HG02970 (cell line): ENCODE data around the gene LRCH1.

Experiments used
- ATAC-seq: cut with Tn5 transposase; IDR thresholded peaks from one replicate; pipeline ENCODE4 v1.9.1; 2021; ENCODE audit warnings: mild to moderate bottlenecking, moderate library complexity, moderate number of reproducible peaks; ENCODE audit not compliant: unreplicated experiment, low FRiP score

LRCH1 gene

DNA sequence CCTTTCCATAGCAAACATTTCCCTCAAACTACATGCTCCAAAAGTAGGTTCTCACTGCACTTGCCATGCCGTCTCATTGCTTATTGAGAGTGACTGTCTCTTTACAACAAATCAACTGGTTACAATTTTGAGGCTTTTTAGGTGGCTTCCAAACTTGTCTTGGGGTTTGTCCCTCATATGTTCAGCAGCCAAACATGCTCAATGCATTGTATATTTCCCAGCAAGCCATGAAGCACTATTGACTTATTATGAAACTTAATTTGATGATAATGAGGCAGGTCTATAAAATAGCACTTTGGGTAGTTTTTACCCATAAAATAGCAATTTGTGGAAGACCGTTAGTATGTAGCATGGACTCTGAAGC, 78.2 kb downstream of the LRCH1 start:
- no peak for ATAC-seq

DNA sequence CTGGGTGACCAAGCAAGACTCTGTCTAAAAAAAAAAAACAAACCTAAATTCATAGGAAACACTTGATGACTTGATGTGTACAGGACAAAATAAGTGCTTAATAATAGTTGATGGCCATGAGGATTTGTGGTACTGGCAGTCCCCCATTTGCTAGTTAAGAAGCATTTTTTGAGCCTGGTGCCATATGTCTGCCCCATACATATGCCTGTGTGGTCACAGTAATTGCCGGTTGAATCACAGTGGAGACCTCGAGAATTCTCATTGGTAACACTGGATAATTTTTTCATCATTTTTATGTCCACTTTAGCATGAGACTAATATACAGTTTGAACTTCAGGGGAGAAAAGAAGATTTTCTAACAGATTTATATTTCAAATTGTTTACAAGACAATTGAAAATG, 79.2 kb downstream of the LRCH1 start:
- ATAC-seq: no peak

DNA sequence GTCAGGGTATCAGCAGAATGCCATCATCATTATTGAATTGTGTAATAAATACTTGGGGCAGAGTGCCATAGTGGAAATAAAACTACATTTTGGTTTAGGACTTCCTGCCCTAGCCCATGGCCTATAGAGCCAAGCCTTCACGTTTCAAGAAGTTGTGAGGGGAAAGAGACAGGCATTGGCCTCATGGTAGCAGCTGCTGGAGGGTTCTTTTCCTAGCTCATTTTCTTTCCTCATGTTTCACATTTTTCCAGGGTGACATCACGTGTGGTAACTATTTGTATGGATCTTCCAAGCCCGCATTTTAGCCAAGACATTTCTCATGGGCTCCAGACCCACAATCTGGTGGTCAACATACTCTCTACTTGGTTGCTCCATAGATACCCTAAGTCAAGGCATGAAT, 80.4 kb downstream of the LRCH1 start:
- ATAC-seq: no peak

DNA sequence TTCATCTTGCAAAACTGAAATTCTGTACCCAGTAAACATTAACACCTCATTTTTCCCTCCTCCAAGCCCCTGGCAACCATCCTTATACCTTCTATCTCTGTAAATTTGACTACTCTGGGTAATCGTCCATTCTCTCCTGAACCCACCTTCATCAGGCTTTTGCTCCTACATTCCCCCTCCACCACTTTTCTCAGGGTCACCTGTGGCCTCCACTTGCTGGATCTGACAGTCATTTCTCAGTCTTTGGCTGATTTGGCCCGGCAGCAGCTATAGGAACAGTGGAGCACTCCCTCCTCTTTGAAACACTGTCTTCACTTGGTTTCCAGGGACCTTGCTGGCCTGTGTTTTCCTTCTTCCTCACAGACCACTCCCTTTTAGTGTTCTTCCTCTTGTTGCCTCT, 83.5 kb downstream of the LRCH1 start:
- no peak for ATAC-seq

DNA sequence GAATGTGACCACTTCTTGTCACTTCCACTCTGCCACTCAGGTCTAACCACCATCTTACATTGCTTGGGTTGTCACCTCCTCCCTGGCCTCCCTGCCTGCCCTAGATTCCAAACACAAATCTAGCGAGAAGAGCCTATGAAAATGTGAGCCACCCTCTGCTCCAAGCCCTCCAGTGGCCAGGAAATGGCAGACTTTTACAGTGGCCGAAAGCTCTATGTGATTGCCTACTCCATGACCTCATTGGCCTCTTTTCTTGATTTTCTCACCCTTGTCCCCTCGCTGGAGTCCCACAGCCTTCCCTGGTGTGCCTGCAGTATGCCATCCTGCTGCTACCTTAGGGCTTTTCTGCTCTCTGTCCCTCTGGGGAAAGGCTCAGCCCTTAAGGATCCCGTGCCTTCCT, 84.2 kb downstream of the LRCH1 start:
- no peak for ATAC-seq

DNA sequence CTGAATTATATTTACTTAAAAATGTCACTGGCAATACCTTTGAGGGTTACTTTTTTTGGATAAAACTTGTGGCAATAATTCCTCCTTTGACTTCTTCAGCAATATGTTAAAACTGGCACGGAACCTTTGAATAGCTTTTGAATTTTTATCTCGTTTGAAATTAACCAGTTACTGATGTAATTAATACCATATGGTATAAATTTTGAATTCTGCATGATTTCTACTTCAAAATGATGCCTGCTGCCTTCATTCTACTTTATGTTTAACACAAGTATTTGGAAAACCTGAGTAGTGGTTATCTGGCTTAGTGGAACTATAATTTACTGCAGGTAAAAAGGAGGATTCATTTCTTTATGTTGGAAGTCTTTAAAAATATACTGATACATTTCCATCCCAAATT, 85.3 kb downstream of the LRCH1 start:
- no peak for ATAC-seq

DNA sequence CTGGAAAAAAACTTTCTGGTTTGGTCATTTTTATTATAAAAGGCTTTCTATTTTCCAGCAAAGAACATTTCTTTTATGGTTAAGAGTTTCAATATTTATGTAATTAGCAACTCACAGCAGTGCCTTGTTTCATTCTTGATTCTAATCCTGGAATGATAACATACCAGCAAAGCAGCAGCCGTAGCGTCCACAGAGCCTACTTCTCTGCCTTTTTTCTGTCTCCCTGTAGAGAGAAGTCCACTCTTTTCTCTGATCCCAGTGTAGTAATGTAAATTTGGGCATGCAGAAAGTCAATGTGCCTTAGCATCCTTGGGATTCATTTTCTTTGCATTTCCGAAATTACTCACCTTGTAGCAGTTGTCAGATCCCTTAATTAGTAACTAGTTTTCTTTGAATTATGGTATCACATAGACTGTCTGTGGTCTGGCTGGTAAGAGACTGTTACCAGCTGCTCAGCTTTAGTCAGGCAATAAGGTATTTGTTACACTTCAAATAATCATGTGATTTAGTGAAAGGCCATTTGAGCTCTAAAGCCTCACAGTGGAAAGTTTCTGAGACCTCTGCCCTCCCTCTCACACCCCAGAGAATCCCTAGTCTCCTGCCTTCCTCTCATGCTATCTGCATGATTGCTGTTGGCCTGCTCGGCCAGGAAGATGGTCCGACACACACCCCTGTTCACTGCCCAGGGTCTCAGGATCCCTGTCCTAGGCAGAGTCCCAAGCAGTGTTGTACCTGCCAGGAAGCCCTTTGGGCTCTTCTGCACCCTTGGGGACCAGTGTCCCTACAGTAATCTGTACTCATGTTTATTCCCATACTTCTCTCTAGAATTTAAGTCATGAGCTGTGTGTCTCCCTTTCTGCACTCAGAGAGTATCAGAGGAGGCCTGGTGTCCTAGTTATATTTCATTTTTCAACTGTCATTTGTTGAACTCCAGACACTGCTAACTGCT, 86.3 kb downstream of the LRCH1 start:
- ATAC-seq: peak; percentile 73

DNA sequence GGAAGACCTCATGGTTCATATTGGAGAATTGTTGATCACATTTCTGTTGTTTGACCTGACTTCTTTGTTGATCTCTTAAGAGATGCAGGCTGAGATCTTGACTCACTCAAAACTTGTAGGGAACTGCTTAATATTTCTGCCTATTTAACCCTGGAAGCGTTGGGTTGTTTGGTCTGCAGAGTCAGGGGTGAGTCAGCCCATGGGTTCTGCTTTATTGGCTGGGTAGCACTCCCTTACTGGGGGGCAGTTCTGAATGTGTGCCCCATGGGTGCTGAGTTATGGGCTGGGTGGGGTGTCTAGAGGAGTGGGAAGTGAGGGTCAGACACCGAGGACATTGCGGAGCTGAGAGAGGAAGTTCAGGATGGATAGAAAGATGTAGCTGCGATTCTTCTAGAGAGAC, 87.9 kb downstream of the LRCH1 start:
- no peak for ATAC-seq

DNA sequence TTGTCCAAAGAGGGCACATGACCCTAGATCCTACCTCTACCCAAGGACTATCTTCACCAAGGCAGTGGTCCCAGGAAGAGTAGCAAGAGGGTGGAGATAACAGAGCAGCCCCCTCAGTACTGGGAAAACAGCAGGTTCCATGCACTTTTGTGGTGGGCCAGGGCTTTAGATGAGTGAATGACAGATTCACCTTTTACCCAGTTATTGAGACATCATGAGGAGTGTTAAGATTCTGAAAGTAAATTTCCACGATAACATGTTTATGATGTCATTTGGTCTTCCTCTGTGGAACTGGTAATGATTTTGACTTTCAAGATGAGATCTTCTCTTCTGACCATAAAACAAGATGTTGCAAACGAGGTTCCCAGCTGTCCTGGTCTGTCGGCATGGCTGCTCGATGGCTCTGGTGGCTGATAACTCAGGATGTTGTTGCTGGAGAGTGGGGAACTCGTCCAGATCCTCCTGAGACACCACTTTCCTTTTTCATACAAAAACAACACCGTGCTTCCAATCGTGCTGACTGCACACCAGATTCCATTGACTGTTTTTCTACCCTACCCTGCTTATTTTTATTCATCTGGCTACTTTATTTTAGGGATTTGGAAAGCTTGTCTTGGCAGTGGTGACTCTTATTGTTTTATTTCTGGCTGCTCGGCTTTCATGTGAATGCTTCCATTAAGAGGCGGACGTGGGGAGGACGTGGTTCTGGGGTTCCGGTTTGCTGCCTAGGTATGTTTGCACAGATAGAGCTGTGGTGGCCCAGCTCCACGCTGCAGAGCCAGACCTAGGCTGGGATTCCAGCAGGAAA, 88.5 kb downstream of the LRCH1 start:
- ATAC-seq: no peak

DNA sequence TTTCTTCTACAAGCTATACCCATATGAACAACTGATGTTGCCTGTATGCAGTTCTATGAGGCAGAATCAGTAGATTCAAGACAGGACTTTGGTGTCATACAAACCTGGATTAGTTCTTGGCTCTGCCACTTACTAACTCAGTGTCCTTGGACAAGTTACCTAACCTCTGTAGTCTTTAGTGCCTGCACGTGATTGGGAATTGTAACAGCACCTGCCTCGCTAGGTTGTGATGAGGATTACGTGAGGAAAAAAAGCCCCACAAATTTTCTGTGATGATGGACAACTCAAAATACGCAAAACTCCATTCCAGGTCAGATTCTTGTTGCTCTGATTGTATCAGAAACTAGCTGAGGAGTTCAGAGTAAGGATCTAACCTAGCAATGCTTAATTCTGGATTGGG, 89.3 kb downstream of the LRCH1 start:
- no peak for ATAC-seq

DNA sequence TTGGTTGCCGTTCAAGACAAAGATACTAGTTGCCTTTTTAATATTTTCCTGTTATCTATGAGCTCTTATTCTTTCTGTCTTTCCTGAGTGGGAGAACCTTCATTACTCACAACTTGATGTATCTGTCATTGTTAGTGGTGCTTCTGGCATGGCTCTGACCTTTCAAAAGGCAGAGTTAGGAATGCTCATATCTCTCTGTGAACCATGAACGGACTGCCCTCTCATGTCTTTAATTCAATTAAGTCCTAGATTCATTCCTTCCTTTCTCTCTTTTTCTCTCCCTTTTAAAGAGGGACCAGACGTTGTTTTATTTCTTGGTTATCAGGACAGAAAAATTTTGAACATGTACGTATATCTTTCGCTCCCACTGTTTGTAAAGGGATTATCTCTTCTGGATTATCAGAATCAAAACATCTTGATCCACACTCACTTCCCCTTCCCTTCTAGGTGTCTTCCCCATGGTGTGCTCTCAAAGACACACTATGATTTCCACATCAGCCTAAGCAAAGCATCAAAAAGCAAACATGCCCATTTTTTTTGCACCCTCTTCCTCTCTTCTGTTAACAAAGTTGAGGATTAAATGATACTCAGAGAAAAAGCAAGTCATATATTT, 90.3 kb downstream of the LRCH1 start:
- no peak for ATAC-seq

DNA sequence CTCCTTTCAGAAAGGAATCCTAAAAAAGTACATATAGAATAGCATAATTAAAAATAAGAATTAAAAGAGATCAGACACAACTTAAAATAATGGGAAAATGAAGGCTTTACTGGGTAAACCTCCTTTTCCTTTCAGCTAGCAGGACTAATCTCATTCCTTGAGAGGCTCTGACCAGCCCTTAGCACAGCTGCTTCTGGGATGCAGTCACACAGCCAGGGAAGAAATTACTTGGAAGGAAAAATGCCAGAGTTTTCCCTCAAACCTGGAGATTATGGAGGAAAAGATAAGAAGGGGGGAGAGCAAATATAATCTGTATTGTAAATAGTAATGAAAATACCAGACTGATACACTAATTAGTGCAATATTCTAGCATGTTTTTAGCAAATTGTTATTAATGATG, 91.8 kb downstream of the LRCH1 start:
- no peak for ATAC-seq

DNA sequence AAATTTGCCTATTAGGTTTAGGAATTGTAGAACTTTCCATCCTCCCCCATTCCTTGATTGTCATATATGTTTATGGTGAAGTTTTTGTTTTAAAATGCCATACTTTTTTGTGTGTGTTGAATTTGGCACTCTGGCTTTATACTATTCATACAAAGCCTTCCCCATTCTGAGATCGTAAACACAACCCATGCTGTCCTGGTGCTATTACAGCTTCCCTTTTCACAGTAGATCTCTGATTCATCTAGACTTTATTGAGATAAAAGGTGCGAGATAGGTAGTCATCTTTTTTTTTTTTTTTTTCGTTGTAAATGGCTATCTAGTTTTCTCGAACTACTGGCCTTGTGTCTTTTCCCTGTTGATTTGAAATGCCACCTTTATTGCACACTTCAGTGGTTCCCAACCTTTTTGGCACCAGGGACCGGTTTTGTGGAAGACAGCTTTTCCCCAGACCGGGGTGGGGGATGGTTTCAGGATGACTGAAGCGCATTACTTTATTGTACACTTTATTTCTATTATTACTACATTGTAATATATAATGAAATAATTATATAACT, 94.6 kb downstream of the LRCH1 start:
- ATAC-seq: no peak

DNA sequence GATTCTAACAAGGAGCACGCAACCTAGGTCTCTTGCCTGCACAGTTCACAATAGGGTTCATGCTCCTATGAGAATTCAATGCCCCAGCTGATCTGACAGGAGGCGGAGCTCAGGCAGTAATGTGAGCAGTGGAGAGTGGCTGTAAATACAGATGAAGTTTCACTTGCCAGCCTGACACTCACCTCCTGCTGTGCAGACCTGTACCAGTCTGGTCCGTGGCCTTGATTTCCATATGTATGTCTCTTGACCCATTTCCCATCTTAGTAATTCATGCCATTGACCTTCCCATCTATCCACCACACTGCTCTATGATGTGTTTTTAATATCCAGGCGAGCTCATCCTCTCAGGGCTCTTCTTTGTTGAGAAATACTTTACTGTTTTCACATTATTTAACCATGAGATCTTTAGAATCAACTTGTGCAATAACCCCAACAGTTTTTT, 95.2 kb downstream of the LRCH1 start:
- ATAC-seq: peak; percentile 68

DNA sequence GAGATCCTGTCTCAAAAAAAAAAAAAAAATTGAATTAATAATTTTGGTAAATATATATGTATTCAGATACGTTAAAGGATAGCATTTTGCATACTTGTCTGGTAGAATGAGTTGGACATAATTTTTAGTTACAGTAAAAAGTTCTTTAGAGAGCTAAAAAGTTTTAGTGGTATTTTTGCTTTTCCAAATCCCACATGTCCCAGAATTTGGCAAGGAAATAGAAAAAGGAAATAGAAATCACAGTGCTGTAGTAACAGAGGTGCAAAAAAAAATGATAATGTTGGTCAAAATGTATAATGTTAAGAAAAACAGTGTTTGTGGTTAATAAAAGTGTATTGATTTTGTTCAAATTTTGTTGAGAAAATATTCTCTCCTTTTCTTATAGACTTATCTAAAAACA, 96.8 kb downstream of the LRCH1 start:
- ATAC-seq: no peak

DNA sequence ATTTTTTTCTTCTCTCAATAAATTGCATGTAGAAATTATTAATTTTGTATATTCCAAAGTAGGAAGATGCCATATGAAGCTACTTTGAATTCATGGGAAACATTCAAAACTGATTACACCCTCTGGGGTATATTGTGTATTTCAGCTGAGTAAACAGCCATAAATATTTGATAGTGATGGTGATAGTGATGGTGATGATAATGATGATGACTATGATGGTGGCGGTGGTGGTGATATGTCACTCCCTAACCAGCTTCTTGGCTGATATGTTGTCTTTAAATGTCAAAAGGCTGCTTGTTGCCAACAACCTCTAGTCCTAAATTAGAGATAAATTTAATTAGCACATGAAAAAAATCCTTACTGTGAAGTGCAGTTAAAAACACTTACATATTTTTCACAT, 102.0 kb downstream of the LRCH1 start:
- no peak for ATAC-seq

DNA sequence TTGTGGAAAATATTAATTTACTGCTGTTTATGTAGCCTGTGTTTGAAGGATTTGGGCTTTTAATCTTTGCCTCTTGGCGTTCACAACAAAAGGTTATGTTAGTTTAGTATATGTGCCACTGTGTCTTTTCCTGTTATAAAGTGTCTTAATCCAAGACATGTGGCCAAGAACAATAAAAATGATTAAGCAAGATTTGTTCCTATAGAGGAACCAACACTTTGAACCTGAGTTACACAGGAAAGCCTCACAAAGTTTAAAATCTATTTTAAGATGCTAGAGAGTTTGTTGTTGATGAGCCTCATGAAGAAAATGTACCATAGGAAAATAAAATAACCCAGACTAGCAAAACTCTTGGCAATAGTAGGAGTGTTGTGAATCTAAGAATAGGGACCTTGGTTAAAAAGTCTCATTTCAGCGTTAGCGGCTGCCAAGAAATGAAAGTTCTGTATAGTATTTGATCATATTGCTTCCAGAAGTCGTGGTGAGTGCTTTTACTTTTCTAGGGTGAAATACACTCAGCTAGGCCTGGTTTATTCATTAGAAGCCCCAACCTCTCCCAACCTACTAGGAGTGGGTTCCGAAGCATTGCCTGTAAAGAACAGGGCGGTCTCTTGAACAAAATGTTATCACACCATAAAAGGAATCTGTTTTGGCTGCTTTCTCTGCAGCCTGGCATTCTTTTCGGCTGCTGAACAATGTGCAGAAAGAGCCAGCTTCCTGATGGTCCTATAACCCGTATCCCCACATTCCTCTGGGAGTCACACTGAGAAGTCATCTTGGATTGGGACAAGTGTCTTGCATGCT, 102.6 kb downstream of the LRCH1 start:
- ATAC-seq: no peak

DNA sequence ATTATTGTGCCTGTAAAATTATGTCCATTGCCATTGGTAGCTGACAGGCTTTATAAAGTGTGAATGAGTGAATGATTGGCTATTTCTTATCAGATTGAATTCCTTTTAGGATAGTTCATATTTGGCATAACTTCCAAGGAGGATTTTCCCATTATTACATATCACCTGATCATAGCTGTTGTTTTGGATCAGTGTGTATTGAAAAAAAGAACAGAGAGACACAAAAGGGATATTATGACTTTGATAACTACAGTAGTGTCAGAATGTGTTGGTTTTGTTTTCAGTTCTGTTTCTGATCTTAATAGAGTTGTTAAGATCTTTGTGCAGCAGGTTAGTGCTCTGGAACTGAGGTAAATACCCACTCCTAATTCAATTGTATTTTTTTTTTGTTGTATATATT, 103.8 kb downstream of the LRCH1 start:
- peak; percentile 48 for ATAC-seq

DNA sequence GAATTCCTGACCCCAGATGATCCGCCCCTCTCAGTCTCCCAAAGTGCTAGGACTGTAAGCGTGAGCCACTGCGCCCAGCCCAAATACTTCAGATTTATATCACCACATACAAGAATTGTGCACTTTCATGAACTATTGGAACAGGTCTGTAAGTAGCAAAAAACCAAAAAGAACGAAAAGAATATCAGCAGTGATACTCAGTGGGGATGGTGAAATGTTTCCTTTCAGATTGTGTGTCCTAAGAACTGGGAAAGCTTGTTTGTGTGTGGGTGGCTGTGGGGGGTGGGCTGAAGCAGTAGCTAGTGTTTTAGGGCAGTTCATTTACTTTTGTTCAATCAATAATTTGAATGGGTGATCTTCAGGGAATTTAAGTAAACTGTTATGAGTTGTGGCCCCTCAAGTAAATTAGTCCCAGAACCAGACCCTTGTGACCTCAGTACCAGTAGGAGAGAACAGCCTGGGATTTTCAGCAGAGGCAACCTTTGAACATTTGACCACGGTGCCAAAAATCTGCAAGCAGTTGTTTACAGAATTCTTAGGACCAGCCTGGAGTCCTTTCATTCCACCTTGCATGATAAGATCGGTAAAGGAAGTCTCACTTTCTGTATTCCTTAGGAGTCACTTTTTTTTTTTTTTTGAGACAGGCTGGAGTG, 106.6 kb downstream of the LRCH1 start:
- no peak for ATAC-seq

DNA sequence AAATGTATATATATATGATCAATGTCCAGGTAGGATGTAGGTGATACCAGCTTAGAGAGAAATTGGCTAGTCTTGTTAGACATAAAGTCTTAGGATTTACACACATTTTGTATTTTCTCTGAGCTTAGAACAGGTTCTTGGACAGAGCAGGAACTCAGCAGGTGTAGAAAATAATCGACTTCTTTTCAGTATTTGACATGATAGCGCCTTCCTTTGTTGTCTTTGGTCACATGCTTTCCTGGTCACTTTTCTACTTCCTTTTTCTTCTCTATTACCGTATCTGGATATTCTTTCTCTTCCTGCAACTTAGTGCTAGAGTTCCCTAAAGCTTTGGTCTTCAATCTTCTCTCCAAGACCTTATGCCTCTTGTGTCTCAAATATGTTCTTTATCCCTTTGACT, 107.4 kb downstream of the LRCH1 start:
- no peak for ATAC-seq
